Vagina (tissue), 2 donors: ENCODE results near the gene SEC23B. TPM values are rescaled to one million over a fixed set of nuclear protein-coding genes. Genes with fewer than 3 reads are reported as not detected.

ENCODE experiments used
- DNase-seq, 2 donors: peaks; one replicate each; pipeline ENCODE4 v3.0.0-alpha.2; 2017; ENCODE audit errors: extremely low spot score in 2 of 2
- H3K27ac ChIP-seq: fragments of 200-600 bp; sonication (generic); one replicate; pipeline ENCODE4 v1.5.1; 2019
- H3K27me3 ChIP-seq: fragments of 200-600 bp; sonication (generic); one replicate; pipeline ENCODE4 v1.5.1; 2019
- H3K36me3 ChIP-seq, 2 donors: fragments of 200-600 bp; sonication (generic); one replicate each; pipeline ENCODE4 v1.5.1; 2017 to 2019
- H3K4me1 ChIP-seq: fragments of 200-600 bp; sonication (generic); one replicate; pipeline ENCODE4 v1.5.1; 2019
- H3K4me3 ChIP-seq, 2 donors: fragments of 200-600 bp; sonication (generic); 1 replicate in 1 of 2; 2 replicates in 1 of 2; pipeline ENCODE4 v1.5.1; 2016 to 2019
- H3K9me3 ChIP-seq: fragments of 200-600 bp; sonication (generic); one replicate; pipeline ENCODE4 v1.5.1; 2019
- POLR2A ChIP-seq, 2 donors: fragments of 450-650 bp; IDR thresholded peaks; one replicate each; pipeline ENCODE4 v1.6.1; 2017; ENCODE audit warnings: antibody characterized with exemption in 2 of 2, mild to moderate bottlenecking in 2 of 2, moderate library complexity in 2 of 2
- POLR2AphosphoS5 ChIP-seq, 2 donors: sonication (generic); formaldehyde crosslinking; IDR thresholded peaks; one replicate each; pipeline ENCODE4 v1.9.0; 2017; ENCODE audit warnings: antibody characterized with exemption in 2 of 2, mild to moderate bottlenecking in 2 of 2, low read depth in 1 of 2; ENCODE audit not compliant: insufficient read depth in 1 of 2
- intact Hi-C: fragments of 100-400 bp; cut with DNase I; formaldehyde crosslinking; loops from one replicate; pipeline ENCODE4 v1.15.1; 2023
- total RNA-seq: library from RNA; depleted of rRNA; stranded (reverse); fragments of >200 nt; gene quantifications from one replicate; pipeline ENCODE4 v1.2.3, GENCODE V29; 2016
- TF ChIP-seq, protein P1 (sequence below), 3 experiments: fragments of 450-650 bp in 2 of 3; fragments of 200-600 bp in 1 of 3; sonication (generic) in 1 of 3; IDR thresholded peaks; one replicate each; pipeline ENCODE4 v1.5.1; 2017 to 2019; ENCODE audit warnings: antibody characterized with exemption in 3 of 3, mild to moderate bottlenecking in 2 of 3, moderate library complexity in 2 of 3

The SEC23B gene
- total RNA-seq, 1 donor from 2014 or later, result 30.7 TPM

- Histone ChIP-seq H3K27ac (no peak overlapping the region), H3K9me3 (no peaks in the 10 kb centered on the region), H3K4me1 (no peaks in the 10 kb centered on the region), H3K36me3 (no peaks in the 10 kb centered on the region), H3K27me3 (no peaks in the 10 kb centered on the region), H3K4me3 (no peak overlapping the region)
- no peak for TF ChIP-seq POLR2A (IDR thresholded peaks at IDR 0.05)
- no peak for TF ChIP-seq POLR2AphosphoS5 (IDR thresholded peaks at IDR 0.05; ENCODE audit: insufficient read depth in 1 of 2, low read depth in 1 of 2)
- TF ChIP-seq, protein P1, sequence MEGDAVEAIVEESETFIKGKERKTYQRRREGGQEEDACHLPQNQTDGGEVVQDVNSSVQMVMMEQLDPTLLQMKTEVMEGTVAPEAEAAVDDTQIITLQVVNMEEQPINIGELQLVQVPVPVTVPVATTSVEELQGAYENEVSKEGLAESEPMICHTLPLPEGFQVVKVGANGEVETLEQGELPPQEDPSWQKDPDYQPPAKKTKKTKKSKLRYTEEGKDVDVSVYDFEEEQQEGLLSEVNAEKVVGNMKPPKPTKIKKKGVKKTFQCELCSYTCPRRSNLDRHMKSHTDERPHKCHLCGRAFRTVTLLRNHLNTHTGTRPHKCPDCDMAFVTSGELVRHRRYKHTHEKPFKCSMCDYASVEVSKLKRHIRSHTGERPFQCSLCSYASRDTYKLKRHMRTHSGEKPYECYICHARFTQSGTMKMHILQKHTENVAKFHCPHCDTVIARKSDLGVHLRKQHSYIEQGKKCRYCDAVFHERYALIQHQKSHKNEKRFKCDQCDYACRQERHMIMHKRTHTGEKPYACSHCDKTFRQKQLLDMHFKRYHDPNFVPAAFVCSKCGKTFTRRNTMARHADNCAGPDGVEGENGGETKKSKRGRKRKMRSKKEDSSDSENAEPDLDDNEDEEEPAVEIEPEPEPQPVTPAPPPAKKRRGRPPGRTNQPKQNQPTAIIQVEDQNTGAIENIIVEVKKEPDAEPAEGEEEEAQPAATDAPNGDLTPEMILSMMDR (IDR thresholded peaks at IDR 0.05), result no peak
- intact Hi-C loops, result no loop called here
- no peak for DNase-seq
Measured at GRCh38 chr20:18580012-18580411, 72.3 kb downstream of the SEC23B start.

DNA sequence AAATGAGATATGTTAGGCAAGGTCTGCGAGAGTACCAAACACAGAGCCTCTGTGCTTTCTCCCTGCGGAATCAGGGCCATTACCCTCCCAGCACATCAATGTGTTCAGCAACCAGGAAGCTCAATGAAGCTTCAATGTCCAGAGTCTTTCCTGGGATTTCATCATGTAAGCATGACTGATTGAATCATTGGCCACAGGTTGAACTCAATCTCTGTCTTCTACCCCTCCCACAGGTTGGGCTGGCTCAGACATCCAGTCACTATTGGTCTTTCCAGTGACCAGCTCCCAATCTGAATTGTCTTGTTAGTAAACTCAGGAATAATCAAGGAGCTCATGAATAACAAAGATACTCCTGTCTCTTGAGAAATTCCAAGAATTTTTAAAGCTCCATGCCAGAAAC is 77.4 kb downstream of the SEC23B start:
- Histone ChIP-seq H3K27ac (no peak overlapping the region), H3K27me3 (no peaks in the 10 kb centered on the region), H3K4me1 (peaks cover 17% of the 10 kb centered on the region), H3K36me3 (no peaks in the 10 kb centered on the region), H3K4me3 (no peak overlapping the region), H3K9me3 (no peaks in the 10 kb centered on the region)
- intact Hi-C loops, result no loop called here
- TF ChIP-seq POLR2AphosphoS5 (IDR thresholded peaks at IDR 0.05; ENCODE audit: insufficient read depth in 1 of 2, low read depth in 1 of 2), result no peak
- no peak for TF ChIP-seq POLR2A (IDR thresholded peaks at IDR 0.05)
- TF ChIP-seq, protein P1 (IDR thresholded peaks at IDR 0.05), result no peak
- DNase-seq, result no peak

DNA sequence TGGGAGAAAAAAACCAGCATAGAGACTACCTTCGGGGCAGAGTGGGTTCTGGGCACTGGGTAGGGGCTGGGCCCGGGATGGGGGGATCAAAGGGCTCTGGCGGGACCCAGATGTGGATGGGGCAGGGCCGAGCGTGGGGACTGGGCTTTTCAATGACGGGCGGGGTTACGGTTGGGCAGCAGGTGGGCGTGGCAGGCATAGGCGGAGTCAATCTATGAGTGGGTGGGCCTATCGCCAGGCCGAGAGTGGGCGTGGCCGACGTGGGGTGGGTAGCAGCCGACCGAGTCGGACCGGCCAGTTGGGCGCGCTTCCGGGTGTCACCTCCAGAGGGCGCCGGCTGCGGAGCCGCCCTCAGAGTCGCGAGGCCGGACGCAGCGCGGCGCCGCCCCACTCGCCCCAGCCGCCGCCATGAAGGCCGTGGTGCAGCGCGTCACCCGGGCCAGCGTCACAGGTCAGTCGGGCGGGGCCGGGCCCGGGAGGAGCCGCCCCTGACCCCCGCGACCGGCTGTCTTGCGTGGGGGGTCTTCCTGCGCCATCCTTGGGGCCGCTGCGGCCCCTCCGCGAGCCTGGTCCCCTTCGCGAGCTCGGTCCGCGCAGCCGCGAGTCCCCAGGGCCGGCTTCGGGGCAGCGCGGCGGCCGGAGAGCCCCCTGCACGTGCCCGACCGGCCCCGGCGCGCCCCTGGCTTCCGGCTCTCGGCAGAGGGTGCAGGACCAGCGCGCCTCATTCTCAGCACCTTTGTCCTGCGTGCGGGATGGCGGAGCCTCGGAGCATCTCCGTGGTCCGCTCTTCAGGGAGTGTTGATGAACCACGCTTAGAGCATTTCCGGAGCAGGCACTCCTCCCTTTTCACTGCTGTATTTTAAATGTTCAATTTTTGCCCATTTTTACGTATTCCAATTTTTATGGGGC is 80.2 kb downstream of the SEC23B start, which contains the start of gene DTD1:
TSS of gene DTD1 (plus strand) at position 390 of the 909 bp plus-strand sequence. CDS start at position 409, 19 bp downstream.
- Histone ChIP-seq H3K9me3 (no peaks in the 10 kb centered on the region), H3K27ac (peak within 1 kb of the TSS; percentile 67), H3K27me3 (no peaks in the 10 kb centered on the region), H3K36me3 (no peaks in the 10 kb centered on the region), H3K4me1 (peaks cover 17% of the 10 kb centered on the region), H3K4me3 (peak within 1 kb of the TSS; percentile 64 to 82)
- intact Hi-C loops, result no loop called here
- TF ChIP-seq POLR2A (IDR thresholded peaks at IDR 0.05), result peak in 1 of 2 donors; percentile 25
- TF ChIP-seq, protein P1 (IDR thresholded peaks at IDR 0.05), result peak; percentile 40 to 69 (median 47)
- TF ChIP-seq POLR2AphosphoS5 (IDR thresholded peaks at IDR 0.05; ENCODE audit: insufficient read depth in 1 of 2, low read depth in 1 of 2), result peak in 1 of 2 donors; percentile 6
- no peak for DNase-seq

DNA sequence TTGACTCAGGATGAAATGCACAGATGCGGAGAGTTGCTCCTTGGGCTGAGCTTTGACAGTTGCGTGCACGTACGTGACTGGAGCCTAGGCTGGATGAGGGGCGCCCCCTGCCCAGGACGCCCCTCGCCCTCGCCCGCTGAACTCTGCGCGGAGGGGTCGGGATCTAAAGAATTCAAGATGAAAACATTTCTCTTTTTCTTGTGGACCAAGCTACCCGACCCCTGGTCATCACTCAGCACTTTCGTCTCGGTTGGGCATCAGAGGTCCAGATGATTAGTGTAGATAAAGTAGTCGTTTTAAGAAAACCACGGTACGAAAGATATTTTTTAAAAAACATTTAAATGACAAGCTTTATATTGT is 80.8 kb downstream of the SEC23B start:
- H3K9me3 ChIP-seq, result no peaks in the 10 kb centered on the region
- TF ChIP-seq POLR2A (IDR thresholded peaks at IDR 0.05), result no peak
- no peak for TF ChIP-seq POLR2AphosphoS5 (IDR thresholded peaks at IDR 0.05; ENCODE audit: insufficient read depth in 1 of 2, low read depth in 1 of 2)
- TF ChIP-seq, protein P1 (IDR thresholded peaks at IDR 0.05), result no peak
- DNase-seq, result no peak
- H3K27ac ChIP-seq, result peak overlapping the region; percentile 67
- intact Hi-C loops, result no loop called here
- peak overlapping the region; percentile 64 to 82 for H3K4me3 ChIP-seq
- no peaks in the 10 kb centered on the region for H3K27me3 ChIP-seq
- H3K36me3 ChIP-seq, result no peaks in the 10 kb centered on the region
- H3K4me1 ChIP-seq, result peaks cover 17% of the 10 kb centered on the region
